GM12891 (cell line): Measurements from ENCODE around the gene TNRC6A.

Source experiments
- PAX5 ChIP-seq: IDR thresholded peaks from 2 replicates; pipeline ENCODE4 v1.6.1; 2011; ENCODE audit warnings: low read length, moderate library complexity, mild to moderate bottlenecking; ENCODE audit not compliant: insufficient read depth, severe bottlenecking
- POLR2A ChIP-seq: IDR thresholded peaks from 2 replicates; pipeline ENCODE4 v1.6.1; 2011; ENCODE audit warnings: low read depth, low read length, control low read depth
- POLR2AphosphoS5 ChIP-seq: IDR thresholded peaks from 2 replicates; pipeline ENCODE4 v1.6.1; 2011; ENCODE audit warnings: low read depth, low read length, control low read depth
- POU2F2 ChIP-seq: IDR thresholded peaks from 2 replicates; pipeline ENCODE4 v1.6.1; 2011; ENCODE audit warnings: low read depth, mild to moderate bottlenecking, control low read depth, low read length, moderate library complexity
- SPI1 ChIP-seq: IDR thresholded peaks from 2 replicates; pipeline ENCODE4 v1.6.1; 2011; ENCODE audit warnings: low read depth, low read length, control low read depth
- TAF1 ChIP-seq: IDR thresholded peaks from 2 replicates; pipeline ENCODE4 v1.6.1; 2011; ENCODE audit warnings: low read depth, low read length, control low read depth

- TF ChIP-seq POLR2A = no peak
- TF ChIP-seq TAF1 = no peak
- TF ChIP-seq PAX5 = no peak
- no peak for TF ChIP-seq POLR2AphosphoS5
- TF ChIP-seq SPI1 = no peak
- TF ChIP-seq POU2F2 = no peak
These were observed 46.0 kb downstream of the TNRC6A start for GRCh38 chr16:24775455-24775854.
